Cerebellar nuclear complex (tissue), 1 donor: Measurements from ENCODE around the gene PCYT2.

Experiments used
- DNase-seq, 2 experiments: peaks; one replicate each; lab custom pipeline; 2025; lab: John Stamatoyannopoulos, UW

The PCYT2 gene

DNA sequence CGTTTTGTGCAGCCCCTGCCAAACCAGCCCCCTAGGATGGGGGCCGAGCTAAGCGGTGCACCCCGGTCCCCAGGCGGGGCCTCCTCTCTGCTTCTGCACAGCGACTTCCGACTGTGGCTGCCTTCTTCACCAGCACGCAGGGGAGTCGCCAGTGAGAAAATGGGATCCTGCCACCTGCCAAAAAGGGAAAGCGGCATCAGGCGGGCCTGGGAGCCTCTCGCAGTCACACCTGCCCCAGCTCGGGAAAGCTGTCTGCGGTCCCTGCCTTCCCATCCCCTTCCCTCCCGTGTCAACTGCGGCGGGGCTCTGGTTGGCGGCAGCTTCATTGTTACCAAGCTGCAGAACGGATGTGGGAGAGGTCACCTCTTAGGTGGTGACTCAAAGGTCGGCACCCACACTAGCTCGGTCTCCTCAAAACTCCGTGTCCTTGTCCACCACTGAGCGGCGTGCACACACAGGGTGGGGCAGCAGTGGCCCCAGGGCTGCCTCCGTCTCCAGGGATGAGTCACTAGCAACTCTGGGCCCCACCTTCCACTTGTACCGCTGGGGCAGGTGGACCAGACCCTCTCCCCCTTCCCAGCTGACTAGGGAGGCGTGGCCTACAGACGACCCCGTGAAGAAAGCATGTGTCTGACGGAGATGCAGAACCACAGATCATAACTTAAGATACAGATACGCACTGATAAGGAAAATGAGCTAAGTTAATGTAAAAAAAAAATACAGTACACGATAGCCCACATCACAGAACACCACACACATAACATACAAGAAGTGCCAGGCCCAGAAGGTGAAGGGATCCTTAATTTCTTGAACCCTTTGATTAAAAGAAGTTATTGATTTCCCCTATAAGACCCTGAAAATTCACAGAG, 1.5 kb upstream of the PCYT2 start:
- no peak for DNase-seq

DNA sequence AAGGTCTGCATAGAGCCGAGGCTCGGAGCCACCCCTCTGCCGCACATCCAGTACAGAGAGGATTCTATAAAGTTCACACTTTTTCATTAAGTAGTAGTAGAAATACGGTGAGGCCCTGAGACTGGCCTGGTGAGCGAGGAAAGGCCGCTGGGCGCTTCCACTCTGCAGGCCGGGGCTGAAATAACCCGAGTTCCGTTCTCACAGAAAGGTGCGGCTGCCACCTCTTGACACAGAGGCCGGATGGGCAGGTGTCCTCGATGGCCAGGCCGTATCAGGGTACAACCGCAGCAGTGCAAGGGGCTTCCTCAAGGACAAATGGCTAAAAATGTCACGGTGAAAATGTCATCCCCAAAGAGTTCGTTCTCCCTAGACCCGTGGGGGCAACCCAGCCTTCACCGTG, 770 bp upstream of the PCYT2 start:
- DNase-seq = no peak

DNA sequence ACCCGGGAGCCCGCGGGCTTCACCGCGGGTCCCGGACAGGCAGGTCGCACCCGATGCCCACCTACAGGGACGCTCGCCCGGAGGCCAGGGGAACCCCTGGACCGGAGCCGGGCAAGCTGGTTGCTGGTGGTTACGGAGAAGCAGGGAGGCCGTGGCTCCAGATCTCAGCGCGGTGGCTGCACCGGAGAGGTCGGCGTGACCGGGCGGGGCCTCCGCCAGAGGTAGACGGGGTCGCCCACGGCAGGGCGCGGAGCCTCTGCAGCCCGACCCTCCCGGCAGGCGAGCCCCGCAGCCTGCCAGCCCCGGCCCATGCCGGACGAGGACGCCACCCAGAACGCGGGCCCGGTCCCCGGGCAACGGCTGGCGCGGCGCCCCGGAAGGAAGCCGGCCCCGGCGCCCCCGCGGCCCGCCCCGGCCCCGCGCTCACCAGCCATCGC, 341 bp downstream of the PCYT2 start:
- DNase-seq = no peak

DNA sequence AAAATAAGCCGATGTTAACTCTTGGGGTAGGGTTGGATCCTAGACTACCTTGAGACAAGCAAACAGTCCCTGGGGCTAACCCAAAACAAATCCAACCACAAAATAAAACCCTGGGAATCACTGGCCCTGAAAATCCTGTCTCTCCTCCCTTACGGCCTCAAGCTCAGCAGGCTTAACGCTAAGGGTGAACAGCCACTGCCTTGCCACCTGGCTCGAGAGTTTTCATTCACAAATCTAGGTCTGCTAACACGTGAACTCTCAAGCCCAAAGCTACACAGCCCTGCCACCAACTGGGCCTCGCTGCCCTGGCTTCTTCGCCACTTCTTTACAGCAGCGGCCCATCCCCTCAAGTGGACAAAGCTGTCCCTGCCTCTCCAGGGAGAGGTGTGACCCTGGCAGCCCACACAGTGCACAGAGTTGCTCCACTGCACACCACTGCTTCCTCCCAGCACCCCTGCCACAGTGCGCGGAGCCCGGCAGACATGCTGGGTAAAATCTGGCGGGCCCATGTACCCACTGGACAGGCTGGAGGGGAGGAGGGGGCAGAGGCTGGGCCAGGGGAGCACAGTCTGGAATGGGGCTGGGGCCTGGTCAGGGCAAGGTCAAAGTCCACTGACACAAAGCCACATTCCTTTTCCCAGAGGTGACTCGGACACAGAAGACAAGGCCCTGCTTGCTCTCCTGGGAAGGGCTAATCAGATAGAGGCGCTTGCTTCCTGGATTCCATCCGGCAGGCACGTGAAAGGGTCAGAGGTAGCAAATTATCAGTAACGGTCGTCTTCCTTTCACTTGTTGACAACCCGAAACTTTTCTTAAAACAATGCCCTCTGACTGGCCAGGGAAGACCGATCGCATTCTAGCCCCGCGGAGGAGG, 996 bp downstream of the PCYT2 start:
- no peak for DNase-seq

DNA sequence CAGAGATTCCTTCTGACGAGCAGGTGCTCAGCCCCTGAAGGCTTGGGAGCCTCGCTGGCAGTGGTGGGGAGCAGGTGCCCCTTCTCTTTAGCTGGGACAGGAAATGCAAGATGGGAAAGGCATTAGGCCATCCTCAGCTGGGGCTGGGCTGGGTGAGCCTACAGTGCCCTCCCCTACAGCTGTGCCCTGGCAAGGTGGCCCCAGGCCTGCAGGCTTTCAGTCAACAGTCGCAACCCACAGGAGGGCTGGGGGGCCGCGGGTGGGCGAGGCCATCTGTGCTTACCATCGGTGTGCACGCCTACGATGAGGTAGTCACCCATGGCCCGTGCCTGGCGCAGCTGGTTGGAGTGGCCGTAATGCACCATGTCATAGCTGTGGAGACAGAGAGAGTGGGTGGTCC, 2.0 kb downstream of the PCYT2 start:
- DNase-seq = no peak

DNA sequence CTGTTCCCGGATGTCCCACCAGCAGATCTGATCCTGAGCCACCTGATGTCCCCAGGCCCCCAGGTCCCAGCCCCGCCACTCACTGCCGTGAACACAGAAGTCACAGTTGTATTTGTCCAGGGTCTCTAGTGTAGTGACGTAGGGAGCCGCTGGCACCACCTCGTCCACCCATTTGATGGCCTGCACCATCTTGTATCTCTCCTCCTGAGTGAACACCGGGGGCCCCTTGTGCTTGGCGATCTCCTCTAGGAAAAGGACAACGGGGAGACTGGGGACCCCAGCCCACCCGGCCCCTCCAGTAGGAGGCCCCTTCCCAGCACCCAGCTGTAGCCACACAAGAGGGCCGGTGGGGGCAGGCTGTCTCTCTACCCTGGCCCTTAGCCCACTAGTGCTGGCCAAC, 2.4 kb downstream of the PCYT2 start:
- no peak for DNase-seq

DNA sequence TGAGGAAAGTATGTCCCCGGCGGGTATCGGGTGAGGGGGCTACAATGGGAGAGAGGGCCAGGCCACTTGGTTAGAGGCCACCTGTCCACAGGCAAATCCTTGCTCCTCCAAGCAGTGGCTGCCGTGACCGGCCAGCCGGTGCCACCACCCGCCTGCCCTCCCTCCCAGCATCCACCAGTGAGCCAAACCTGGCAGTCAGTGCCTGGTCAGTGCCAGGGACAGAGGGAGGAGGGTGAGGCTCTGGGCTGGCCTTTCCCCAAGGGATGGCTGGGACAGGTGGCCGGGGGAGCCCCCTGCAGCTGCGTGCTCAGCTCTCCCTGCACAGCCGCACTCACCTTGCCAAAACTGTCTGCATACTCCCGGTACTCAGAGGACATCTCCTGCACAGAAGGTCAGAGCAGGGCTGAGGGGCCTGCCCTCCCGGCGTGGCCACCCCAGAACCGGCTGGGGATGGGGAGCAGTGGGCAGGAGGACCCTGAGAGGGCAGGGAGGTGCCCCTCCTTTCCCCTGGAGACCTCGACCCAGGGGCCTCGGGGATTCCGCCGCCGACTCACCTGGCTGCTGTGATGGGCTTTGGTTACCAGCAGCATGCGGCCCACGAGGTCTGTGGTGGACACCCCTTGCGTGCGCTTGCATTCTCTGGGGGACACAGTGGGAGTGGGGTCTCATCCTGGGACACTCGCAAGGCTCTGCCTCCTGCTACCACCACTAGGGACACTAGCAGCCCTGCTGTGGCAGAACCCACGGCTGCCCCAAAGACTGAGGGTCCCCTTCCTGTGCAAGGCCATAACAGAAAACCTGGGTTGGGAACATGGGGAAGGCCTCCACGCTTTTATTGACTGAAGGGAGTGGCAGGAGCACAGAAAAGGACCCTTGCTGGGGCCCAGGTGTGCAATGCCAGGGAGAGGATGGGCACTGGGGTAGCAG, 3.7 kb downstream of the PCYT2 start:
- DNase-seq = peak in 1 of 2 experiments; percentile 20

DNA sequence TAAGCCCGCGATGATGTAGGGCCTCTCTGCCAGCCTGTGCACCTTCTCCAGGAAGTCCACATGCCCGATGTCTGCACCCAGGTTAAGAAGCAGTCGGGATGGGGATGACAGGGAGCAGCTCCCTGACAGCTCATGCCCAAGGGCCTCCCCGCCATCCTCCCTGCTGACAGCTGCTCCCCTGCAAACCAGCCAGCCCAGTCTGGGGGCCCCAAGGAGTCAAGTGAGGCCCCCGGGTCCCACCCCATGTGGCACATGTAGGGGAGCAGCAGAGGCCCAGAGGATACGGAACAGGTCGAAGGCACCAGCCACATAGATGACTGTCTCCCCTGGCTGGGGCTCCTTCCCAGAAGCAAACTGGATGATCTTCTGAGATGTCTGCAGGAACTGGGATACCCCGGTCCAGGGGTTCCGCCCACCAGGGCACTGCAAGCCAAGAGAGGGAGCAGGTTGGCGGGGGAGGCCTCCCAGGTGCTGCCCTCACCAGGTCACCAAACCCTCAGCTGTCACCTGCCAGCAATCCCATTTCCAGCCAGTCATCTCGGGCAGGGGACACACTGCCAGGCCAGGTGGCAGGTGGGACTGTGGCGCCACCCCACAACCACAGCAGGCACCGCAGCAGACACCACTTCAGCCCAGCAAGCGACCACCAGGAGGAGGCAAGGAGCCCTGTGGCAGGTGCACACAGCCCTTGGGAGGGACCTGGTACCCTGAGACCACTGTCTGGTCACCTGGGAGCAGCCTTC, 4.6 kb downstream of the PCYT2 start:
- no peak for DNase-seq

DNA sequence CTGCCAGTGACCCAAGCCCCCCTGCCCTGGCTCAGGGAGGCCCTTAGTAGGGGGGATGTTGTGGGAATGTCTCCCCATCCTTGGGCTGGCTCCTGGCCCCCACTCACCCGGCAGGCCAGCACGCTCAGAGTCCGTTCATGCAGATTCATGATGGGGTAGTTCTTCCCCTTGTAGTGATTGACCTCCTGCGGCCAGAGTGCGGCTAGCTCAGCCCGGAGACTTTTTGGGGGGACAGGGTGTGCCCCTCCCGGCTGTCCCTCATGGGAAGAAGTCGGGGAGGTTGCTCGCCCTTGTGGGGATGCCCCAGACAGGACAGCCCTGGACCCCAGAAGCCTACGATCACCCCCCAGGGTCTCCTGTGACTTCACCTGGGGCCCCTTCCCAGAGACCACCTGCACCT, 5.2 kb downstream of the PCYT2 start:
- DNase-seq = no peak

DNA sequence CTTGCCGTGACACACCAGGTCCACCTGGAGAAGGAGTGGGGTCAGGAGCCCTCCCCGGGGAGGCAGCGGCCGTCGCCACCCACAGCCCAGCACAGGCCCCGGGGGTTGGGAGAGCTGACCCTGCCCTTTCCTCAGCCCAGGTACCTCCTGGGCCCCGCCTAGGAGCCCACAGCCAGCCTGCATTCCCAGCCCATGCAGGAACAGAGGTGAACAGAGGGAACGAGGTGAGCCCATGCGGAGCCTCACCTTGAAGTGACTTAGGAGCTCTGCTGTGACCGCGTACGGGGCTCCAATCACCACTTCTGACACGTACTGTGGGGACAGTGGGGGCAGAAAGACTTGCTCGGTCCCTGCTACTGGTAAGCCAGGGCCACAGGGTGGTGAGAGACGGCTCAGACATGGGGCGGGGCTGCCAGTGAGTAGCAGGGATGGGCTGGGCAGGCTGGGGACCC, 5.7 kb downstream of the PCYT2 start:
- no peak for DNase-seq

DNA sequence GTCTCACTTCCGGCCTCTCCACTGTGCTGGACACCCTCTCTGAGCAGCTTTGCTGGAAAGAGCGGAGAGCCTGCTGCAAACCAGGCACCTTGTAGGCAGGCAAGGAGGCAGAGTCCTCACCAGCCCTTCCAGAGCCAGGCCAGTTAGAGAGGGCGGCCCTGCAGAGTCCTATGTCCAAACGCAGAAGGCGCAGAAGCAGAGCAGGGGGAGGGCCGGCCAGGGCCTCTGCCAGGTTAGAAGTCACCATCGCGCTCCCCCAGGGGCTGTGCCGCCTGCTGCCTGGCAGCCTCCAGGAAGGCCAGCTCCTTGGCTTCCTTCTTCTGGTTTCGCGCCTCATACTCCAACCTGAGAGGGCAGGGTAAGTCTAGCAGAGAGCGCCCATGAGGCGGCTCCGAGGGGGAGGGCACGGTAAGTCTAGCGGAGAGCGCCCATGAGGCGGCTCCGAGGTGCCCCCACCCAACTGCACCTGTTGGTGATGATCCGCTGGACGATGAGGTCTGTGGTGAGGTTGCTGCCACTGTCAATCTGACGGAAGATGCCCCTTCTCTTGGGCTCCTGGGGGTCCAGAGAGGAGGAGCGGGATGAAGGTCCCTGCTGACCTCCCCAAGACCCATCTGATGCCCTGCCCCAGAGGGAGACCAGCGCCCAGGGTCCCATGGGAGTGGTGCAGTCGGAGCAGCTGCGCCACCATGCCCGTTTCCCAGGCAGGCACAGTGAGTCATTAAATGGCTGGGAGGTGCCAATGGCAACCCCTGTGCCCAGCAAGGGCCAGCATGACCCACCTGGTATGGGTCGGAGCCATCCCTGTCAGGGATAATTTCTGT, 6.4 kb downstream of the PCYT2 start:
- no peak for DNase-seq

DNA sequence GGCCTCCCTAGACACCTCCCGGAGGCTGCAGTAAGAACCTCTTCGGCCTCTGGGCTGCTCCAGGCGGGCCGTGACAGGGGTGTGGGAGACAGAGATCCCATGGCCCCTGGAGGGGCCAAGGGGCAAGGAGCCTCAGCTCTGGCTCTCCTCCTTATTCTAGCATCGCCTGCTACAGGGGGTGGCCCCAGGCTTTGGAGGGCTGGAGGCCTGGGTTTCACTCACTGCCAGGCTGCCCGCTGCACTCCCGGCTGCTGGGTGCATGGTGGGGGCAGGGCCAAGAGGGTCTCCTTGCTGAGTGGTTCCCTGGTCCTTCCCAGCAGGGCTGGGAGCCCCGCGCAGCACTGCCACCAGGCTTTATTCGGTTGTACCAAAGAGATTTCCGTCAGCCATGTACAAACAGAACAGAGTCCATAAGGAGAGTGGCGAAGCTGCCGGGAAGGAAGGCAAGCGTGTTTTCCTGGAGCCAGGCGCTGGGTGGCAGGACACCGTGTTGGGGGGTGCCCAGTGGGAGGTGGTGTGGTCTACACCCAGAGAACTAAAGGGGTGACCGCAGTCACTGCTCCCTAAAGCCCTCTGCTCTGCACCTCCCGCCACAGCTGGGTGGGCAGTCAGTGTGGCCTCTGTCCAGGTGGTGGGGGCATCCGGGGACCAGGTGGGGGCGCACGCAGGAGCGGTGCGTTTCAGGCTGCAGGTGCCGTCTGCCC, 7.2 kb downstream of the PCYT2 start:
- no peak for DNase-seq

DNA sequence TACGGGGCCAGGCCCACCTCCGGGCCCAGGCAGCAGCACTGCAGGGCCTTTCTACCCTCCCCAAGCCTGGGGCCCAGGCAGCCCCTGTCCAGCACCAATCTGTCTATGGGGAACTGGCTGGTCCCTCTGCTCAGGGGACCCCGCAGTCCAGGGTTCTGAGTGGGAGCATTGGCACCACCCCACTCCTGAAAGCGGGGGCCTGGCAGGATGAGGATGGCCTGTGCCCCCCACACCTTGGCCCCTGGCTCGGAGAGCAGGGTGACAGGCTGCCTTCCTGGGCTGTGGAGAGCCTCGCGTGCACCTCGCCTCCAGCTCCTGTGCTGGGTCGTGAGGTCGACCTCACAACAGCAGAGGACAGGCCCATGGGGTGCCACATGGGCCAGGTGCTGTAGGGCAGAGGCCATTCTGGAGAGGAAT, 7.8 kb downstream of the PCYT2 start:
- DNase-seq = no peak

DNA sequence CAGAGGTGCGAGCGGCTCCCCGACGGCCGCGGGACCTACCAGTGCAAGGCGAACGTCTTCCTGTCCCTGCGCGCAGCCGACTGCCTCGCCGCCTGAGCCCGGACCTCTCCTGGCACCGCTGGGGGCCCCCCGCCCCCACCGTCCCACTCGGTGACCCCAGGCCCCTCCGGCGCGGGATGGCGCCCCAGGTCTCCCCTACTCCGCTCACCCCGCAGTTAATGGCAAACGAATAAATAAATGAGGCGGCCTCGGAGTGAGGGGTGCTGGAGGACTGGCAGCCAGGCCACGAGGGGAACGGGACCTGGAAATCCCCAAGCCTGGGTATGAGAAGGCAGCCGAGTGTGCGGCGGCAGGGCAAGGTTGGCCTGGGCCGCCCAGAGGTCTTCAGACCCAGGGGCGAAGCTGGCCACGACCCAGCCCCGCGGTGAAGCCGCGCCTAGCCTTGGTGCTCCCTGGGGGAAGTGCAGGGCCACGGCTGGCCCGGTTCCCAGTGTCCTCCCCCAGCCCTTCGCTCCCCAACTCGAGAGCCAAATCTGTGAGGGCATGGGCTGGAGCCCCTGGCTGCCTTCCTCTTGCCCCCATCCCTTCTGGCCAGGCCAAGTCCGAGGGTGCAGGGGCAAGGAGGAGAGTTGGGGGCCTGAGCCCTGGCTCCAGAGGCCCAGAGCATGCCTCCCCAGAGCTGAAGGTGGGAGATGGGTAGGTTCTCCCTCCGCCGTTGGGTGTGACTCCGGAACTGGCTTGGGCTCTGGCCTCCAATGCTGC, 8.4 kb downstream of the PCYT2 start:
- no peak for DNase-seq

DNA sequence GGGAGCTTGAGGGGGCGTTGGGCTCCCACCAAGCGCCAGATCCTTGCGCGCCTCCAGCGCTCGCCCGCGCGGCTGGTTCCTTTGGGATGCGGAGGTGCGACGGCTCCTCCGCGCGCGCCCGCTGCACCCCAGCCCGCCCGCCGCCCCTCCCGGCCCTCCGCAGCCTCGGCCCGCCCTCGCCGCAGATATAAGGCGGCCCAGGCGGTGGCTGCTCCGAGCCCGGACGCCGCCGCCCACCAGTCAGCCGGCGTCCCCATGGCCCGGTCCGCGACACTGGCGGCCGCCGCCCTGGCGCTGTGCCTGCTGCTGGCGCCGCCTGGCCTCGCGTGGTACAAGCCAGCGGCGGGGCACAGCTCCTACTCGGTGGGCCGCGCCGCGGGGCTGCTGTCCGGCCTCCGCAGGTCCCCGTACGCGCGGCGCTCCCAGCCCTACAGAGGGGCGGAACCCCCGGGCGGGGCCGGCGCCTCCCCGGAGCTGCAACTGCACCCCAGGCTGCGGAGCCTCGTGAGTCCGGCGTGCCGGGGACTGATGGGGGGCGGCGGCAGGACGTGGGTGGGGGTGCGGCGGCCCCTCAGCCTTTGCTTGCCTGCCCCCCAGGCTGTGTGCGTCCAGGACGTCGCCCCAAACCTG, 9.1 kb downstream of the PCYT2 start, which contains the start of gene NPB:
NPB (plus strand) TSS at position 216 of the 630 bp plus-strand sequence; CDS start at position 256, 40 bp downstream.
- no peak for DNase-seq

DNA sequence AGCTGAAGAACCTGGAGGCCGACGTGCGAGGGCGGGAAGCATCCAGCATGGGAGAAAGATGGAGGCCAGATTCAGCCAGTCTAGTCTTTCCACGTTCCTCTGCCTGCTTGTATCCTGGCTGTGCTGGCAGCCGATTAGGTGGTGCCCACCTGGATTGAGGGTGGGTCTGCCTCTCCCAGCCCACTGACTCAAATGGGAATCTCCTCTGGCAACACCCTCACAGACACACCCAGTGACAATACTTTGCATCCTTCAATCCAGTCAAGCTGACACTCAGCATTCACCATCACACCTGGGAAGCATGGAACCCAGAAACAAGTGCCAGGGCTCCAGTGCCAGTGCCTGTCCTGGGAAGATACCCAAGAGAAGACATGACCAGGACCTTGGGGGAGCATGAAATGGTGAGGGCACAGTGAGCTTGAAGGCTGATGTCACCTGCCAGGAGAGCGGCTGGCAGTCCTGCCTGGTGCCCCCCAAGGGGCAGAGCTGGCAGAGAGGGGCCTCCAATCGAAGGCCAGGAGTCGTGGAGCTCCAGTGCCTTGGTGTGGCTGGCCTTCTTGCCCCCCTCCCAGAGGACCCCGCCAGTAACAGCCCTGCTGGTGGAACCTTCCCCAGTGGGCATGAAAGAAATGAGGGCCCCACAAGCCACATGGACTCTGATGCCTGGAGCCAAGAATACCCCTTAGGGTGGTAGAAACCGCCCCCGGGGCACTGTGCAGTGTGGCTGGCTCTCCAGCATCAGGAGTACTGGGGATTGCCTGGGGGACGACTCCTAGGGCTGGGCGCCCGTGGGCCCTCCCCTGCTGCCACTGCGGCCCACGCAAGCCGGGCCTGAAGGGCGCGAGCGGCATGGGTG, 9.8 kb downstream of the PCYT2 start:
- no peak for DNase-seq

DNA sequence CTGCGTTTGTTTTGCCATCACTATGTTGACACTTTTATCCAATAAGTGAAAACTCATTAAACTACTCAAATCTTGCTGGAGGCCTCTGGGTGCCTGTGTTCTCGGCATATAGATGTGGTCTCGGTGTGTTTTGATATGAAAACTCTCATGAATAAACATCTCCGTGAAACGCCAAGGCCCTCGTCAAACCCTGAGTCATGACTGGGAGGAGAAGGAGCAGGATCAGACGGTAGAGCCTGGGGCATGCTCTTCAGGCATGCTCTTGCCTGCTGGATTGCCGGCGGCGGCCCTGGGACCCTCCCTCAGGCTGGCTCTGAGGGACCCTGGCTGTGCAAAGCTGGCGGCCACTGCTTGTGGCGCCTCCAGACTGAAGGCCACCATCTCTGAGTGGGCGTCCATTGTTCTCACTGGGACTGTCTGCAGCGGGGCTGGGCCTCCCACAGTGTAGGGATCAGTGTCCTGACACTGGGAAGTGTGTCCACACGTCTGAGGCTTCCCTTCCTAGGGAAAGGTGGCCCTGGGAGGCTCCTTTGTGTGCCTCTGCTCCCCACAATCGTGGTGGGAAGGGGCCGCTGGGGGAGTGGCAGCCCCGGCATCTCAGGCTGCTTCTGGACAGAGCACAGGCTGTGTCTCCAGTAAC, 10.9 kb downstream of the PCYT2 start:
- no peak for DNase-seq
